SU-DHL-6 (cell line): ENCODE results near the gene KLF16.

ENCODE experiments used
- H2AFZ ChIP-seq: fragments of 200-600 bp; sonication (generic); 2 replicates; pipeline ENCODE4 v1.6.1; 2014; ENCODE audit warnings: low read depth, mild to moderate bottlenecking, moderate library complexity, mixed read lengths, antibody characterized with exemption, low read length; ENCODE audit not compliant: severe bottlenecking
- H3F3A ChIP-seq: fragments of 200-600 bp; shearing (Covaris generic); 2 replicates; pipeline ENCODE4 v1.6.0; 2016; ENCODE audit warnings: antibody characterized with exemption, mild to moderate bottlenecking; ENCODE audit not compliant: insufficient read depth
- H3K27ac ChIP-seq: fragments of 200-600 bp; sonication (generic); 2 replicates; pipeline ENCODE4 v1.5.1; 2016; ENCODE audit warnings: low read depth, mild to moderate bottlenecking, low read length, moderate library complexity, mixed read lengths
- H3K27me3 ChIP-seq: fragments of 200-600 bp; sonication (generic), shearing (Covaris generic); 2 replicates; pipeline ENCODE4 v1.6.0; 2014; ENCODE audit warnings: mild to moderate bottlenecking, low read length
- H3K36me3 ChIP-seq: fragments of 200-600 bp; sonication (generic); 2 replicates; pipeline ENCODE4 v1.6.1; 2014; ENCODE audit warnings: mild to moderate bottlenecking, low read length, mixed read lengths
- H3K4me2 ChIP-seq: fragments of 300-600, 200-600 bp; shearing (Covaris generic), sonication (generic); 2 replicates; pipeline ENCODE4 v1.6.0; 2014; ENCODE audit warnings: low read length, low read depth, mild to moderate bottlenecking; ENCODE audit not compliant: poor library complexity, severe bottlenecking
- H3K4me3 ChIP-seq: fragments of 200-600 bp; sonication (generic); 2 replicates; pipeline ENCODE4 v1.5.1; 2014; ENCODE audit warnings: antibody characterized with exemption, low read length, mild to moderate bottlenecking, mixed read lengths; ENCODE audit not compliant: insufficient read depth, poor library complexity, severe bottlenecking
- H3K79me2 ChIP-seq: fragments of 200-600 bp; sonication (generic); 2 replicates; pipeline ENCODE4 v1.6.1; 2014; ENCODE audit warnings: mild to moderate bottlenecking, low read length, moderate library complexity; ENCODE audit not compliant: insufficient read depth
- H3K9ac ChIP-seq: fragments of 200-600 bp; sonication (generic); 2 replicates; pipeline ENCODE4 v1.7.0; 2014; ENCODE audit warnings: mild to moderate bottlenecking, low read length
- H3K9me2 ChIP-seq: fragments of 200-600 bp; sonication (generic); replicated peaks from 2 replicates; pipeline ENCODE4 v1.6.1; 2014; ENCODE audit warnings: low read length; ENCODE audit not compliant: insufficient read depth
- H3K9me3 ChIP-seq: fragments of 200-600 bp; sonication (generic); 2 replicates; pipeline ENCODE4 v1.6.1; 2014; ENCODE audit warnings: low read length, mixed read lengths; ENCODE audit not compliant: insufficient read depth
- H4K20me1 ChIP-seq: fragments of 200-600 bp; sonication (generic); 2 replicates; pipeline ENCODE4 v1.6.1; 2014; ENCODE audit warnings: low read depth, mild to moderate bottlenecking, antibody characterized with exemption, low read length, moderate library complexity, mixed read lengths
- CTCF ChIP-seq: fragments of 200-600 bp; sonication (generic); IDR thresholded peaks from one replicate; pipeline ENCODE4 v1.5.1; 2017; ENCODE audit warnings: antibody characterized with exemption, mild to moderate bottlenecking, low read length, moderate library complexity; ENCODE audit not compliant: insufficient read depth, poor library complexity, severe bottlenecking
- EZH2phosphoT487 ChIP-seq: fragments of 200-600 bp; sonication (generic), shearing (Covaris generic); conservative IDR thresholded peaks from 2 replicates; pipeline ENCODE4 v1.6.1; 2018; ENCODE audit warnings: mild to moderate bottlenecking, antibody characterized with exemption, low read length, moderate library complexity, mixed read lengths

The KLF16 gene

DNA sequence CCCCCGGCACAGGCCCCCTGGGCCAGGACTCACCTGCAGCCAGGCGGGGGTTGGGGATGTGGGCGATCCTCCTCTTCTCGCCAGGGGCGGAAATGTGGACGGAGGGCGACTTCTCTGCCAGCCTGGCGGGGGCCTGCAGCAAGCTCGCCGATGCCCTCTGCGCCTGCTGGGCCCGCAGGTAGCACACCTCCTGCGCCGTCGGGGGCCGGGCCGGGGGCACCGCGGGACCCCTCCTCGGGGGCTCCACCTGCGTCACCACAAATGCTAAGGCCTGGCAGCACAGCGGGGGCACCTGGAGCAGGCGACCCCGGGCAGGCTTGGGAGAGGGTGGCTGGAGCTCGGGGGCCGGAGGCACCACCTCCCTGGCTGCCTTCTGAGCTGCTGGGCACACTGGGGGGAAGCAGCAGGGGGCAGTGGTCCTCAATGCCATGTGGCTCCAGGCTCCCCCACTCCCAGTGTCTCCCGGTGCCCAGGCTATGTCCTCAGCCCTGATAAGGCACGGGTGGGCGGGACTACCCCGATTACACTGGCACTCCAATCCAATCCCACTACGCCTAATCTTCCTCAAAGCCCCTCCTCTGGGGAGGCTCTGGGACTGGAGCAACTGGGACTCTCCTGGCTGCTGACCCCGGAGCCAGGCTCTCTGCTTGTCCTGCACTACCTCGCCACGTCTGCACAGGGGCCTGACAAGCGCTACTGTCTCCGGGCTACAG is 39.7 kb downstream of the KLF16 start:
- Histone ChIP-seq H3K9me3 (no peaks in the 10 kb centered on the region), H3K9ac (no peak overlapping the region), H3K27ac (no peak overlapping the region), H2AFZ (no peak overlapping the region), H3K27me3 (no peaks in the 10 kb centered on the region), H3K79me2 (no peaks in the 10 kb centered on the region), H3K4me2 (no peak overlapping the region), H3K36me3 (0 out of 2 replicates have a peak, but pooled peaks cover 4% of the 10 kb centered on the region), H3K4me3 (no peak overlapping the region), H3F3A (no peaks in the 10 kb centered on the region), H4K20me1 (no peaks in the 10 kb centered on the region), H3K9me2 (no peaks in the 10 kb centered on the region)
- no peak for TF ChIP-seq CTCF
- no peak for TF ChIP-seq EZH2phosphoT487

DNA sequence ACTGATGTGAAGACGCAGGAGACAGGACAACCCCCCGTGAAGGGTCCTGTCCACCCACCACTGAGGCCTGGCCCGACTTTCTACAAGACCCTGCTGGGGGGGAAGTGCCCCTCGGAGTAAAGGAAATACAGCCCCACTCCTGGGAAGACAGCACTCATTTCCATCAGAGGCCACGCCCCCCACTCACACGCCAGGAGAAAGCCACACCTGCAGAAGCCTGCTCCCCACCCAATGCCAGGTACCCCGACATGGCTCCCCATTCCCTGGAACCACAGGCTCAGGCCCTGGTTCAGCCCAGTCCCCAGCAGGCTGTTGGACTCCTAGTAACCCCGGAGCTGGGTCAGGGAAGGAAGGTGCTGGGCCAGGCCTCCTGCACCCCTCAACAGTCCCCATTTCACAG is 40.4 kb downstream of the KLF16 start:
- H3K9me3 ChIP-seq, result no peaks in the 10 kb centered on the region
- H3F3A ChIP-seq, result no peaks in the 10 kb centered on the region
- H3K36me3 ChIP-seq, result 0 out of 2 replicates have a peak, but pooled peaks cover 4% of the 10 kb centered on the region
- no peaks in the 10 kb centered on the region for H3K9me2 ChIP-seq
- no peak overlapping the region for H3K4me2 ChIP-seq
- no peaks in the 10 kb centered on the region for H3K27me3 ChIP-seq
- H3K9ac ChIP-seq, result no peak overlapping the region
- no peaks in the 10 kb centered on the region for H4K20me1 ChIP-seq
- no peak overlapping the region for H2AFZ ChIP-seq
- no peaks in the 10 kb centered on the region for H3K79me2 ChIP-seq
- H3K27ac ChIP-seq, result no peak overlapping the region
- no peak overlapping the region for H3K4me3 ChIP-seq
- TF ChIP-seq CTCF, result no peak
- no peak for TF ChIP-seq EZH2phosphoT487

DNA sequence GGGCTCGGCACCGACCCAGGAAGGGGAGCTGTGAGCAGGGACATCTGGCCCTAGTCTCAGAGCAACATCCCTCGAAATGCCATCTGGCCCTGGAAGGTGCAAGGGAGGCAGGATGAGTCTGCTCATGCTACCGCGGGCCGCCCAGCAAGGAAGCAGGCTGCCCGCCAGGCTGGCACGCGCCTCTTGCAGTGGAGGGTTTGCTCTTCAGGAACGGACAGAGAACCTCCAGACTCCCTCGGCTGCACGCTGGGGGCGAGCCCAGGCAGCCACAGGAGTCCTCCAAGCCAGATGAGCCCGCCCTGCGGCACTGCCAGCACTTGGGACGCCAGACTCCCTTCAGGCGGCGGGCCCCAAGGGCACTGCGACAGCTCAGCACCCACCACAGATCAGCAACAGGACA is 41.2 kb downstream of the KLF16 start:
- no peaks in the 10 kb centered on the region for H3F3A ChIP-seq
- H3K36me3 ChIP-seq, result 0 out of 2 replicates have a peak, but pooled peaks cover 4% of the 10 kb centered on the region
- H3K27me3 ChIP-seq, result no peaks in the 10 kb centered on the region
- no peak overlapping the region for H3K4me3 ChIP-seq
- H2AFZ ChIP-seq, result no peak overlapping the region
- no peak overlapping the region for H3K27ac ChIP-seq
- H3K9me2 ChIP-seq, result no peaks in the 10 kb centered on the region
- no peaks in the 10 kb centered on the region for H3K9me3 ChIP-seq
- TF ChIP-seq EZH2phosphoT487, result no peak
- TF ChIP-seq CTCF, result no peak
- H3K79me2 ChIP-seq, result no peaks in the 10 kb centered on the region
- no peak overlapping the region for H3K4me2 ChIP-seq
- H3K9ac ChIP-seq, result no peak overlapping the region
- H4K20me1 ChIP-seq, result no peaks in the 10 kb centered on the region
